Tibial artery (tissue), 4 donors: ENCODE results near the gene OSBPL7.

ENCODE experiments used
- DNase-seq, 2 donors: peaks; one replicate each; pipeline ENCODE4 v3.0.0-alpha.2; 2019
- H3K27ac ChIP-seq, 2 donors: fragments of 200-600 bp; sonication (generic) in 1 of 2; 1 replicate in 1 of 2; 2 replicates in 1 of 2; pipeline ENCODE4 v1.5.1; 2018 to 2019; ENCODE audit warnings: mild to moderate bottlenecking in 1 of 2
- H3K27me3 ChIP-seq, 2 donors: fragments of 200-600 bp; sonication (generic) in 1 of 2; one replicate each; pipeline versions ENCODE4 v1.5.1 to v1.6.0; 2016 to 2019
- H3K36me3 ChIP-seq, 3 donors: fragments of 200-600 bp; sonication (generic) in 2 of 3; one replicate each; pipeline ENCODE4 v1.5.1; 2016 to 2019; ENCODE audit warnings: mild to moderate bottlenecking in 2 of 3
- H3K4me1 ChIP-seq, 4 donors: fragments of 200-600 bp; sonication (generic) in 2 of 4; 1 replicate in 3 of 4; 2 replicates in 1 of 4; pipeline ENCODE4 v1.5.1; 2016 to 2019
- H3K4me3 ChIP-seq, 2 donors: fragments of 200-600 bp; sonication (generic) in 1 of 2; 1 replicate in 1 of 2; 2 replicates in 1 of 2; pipeline ENCODE4 v1.5.1; 2018 to 2019; ENCODE audit warnings: mild to moderate bottlenecking in 2 of 2
- H3K9me3 ChIP-seq, 3 donors: fragments of 200-600 bp; sonication (generic) in 1 of 3; one replicate each; pipeline ENCODE4 v1.5.1; 2016 to 2019
- intact Hi-C: fragments of 100-400 bp; cut with DNase I; formaldehyde crosslinking; loops from one replicate; pipeline ENCODE4 v1.15.0; 2023; ENCODE audit warnings: low total_unique reads
- TF ChIP-seq, protein P1 (sequence below), 2 experiments: fragments of 200-600 bp in 1 of 2; fragments of 450-650 bp in 1 of 2; IDR thresholded peaks; one replicate each; pipeline ENCODE4 v1.5.1; 2017 to 2019; ENCODE audit warnings: antibody characterized with exemption in 2 of 2, mild to moderate bottlenecking in 1 of 2, moderate library complexity in 1 of 2

OSBPL7 gene

DNA sequence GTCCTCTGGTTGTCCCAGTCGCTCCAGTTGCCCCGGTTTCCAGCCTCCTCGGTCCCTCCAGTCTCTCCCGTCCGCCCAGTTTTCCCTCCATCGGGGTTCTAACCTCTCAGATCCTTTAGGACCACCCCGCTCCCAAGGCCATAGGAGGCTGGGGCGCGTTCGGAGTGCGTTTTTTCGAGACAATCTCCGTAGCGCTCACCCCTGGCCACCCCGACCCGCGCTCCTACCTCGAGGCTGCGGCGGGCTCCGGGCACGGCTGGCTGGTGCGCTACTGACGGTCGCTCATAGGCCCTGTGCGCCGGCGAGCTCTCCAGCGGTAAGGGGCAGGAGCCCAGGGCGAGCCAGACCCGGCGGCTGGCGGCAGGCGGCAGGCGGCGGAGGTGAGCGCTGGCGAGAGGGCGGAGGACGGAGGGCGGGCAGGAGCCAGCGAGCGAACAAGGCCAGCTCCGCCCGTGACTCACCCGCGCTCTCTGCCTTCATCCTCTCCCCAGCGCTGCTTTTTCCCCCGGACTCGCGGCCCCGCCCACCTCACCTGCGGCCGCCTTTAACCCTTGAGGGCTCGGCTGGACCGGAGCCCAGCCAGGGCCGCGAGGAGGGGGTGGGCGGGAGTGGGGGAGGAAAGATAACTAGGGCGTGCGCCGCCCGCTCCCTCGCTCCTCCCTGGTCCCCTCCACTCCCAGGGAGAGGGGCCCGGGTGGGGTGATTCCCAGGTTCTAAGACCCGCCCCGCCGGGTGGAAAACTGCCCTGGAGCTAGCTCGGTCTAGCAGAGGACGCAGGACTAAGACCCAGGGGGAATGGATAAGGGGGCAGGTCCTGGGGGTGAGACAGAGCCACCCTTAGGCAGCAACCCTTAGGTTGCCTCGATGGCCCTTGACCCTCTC is 29.3 kb upstream of the OSBPL7 start, which contains the start of gene SP6:
TSS of gene SP6 (minus strand) at position 472 of the 882 bp plus-strand sequence. CDS start 2,734 bp downstream, outside the sequence.
- Histone ChIP-seq H3K4me1 (peaks cover 0 to 29% (median 18%) of the 10 kb centered on the region in 4 donors), H3K4me3 (peak within 1 kb of the TSS in 1 of 2 donors; percentile 36), H3K27ac (no peak within 1 kb of the TSS), H3K27me3 (peaks cover 4 to 100% of the 10 kb centered on the region in 2 donors), H3K36me3 (no peaks in the 10 kb centered on the region), H3K9me3 (no peaks in the 10 kb centered on the region)
- no peak for DNase-seq
- TF ChIP-seq, protein P1, sequence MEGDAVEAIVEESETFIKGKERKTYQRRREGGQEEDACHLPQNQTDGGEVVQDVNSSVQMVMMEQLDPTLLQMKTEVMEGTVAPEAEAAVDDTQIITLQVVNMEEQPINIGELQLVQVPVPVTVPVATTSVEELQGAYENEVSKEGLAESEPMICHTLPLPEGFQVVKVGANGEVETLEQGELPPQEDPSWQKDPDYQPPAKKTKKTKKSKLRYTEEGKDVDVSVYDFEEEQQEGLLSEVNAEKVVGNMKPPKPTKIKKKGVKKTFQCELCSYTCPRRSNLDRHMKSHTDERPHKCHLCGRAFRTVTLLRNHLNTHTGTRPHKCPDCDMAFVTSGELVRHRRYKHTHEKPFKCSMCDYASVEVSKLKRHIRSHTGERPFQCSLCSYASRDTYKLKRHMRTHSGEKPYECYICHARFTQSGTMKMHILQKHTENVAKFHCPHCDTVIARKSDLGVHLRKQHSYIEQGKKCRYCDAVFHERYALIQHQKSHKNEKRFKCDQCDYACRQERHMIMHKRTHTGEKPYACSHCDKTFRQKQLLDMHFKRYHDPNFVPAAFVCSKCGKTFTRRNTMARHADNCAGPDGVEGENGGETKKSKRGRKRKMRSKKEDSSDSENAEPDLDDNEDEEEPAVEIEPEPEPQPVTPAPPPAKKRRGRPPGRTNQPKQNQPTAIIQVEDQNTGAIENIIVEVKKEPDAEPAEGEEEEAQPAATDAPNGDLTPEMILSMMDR (IDR thresholded peaks at IDR 0.05): no peak
- intact Hi-C loops: no loop called here

DNA sequence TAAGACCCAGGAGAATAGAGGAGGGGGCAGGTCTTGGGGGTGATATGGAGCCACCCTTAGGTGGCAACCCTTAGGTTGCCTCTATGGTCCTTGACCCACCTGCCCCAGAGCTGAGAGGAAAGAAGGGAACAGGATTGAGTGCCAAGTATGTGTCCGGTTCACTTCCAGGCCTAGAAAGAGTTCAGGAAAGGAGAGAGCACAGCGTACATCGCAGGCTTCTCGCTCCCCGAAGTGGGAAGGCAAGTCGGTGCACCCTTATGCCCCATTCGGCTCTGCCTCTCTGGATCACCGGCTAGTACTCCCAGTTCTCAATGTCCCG is 28.7 kb upstream of the OSBPL7 start:
- no peak for DNase-seq
- Histone ChIP-seq H3K27me3 (peaks cover 4 to 100% of the 10 kb centered on the region in 2 donors), H3K4me1 (peaks cover 0 to 29% (median 18%) of the 10 kb centered on the region in 4 donors), H3K4me3 (peak overlapping the region in 1 of 2 donors; percentile 36), H3K36me3 (no peaks in the 10 kb centered on the region), H3K27ac (no peak overlapping the region), H3K9me3 (no peaks in the 10 kb centered on the region)
- intact Hi-C loops: no loop called here
- TF ChIP-seq, protein P1 (IDR thresholded peaks at IDR 0.05): no peak

DNA sequence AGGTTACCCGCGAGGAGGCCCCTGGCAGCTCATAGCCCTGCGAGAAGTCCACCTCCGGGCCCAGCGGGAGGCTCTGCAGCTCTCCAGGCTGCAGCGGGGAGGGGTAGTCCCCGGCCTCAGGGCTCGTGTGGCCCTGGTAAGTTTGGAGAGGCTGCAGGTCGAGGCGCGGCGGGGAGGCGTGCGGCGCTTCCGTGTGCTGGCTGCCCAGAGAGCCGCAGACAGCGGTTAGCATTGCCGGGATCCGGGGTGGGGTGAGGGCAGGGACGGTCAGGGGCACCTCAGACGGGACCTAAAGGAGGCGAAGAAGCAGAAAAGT is 26.6 kb upstream of the OSBPL7 start:
- TF ChIP-seq, protein P1 (IDR thresholded peaks at IDR 0.05): no peak
- Histone ChIP-seq H3K27ac (no peak overlapping the region), H3K27me3 (peaks cover 4 to 89% of the 10 kb centered on the region in 2 donors), H3K4me1 (peaks cover 0 to 35% (median 18%) of the 10 kb centered on the region in 4 donors), H3K9me3 (no peaks in the 10 kb centered on the region), H3K4me3 (no peak overlapping the region), H3K36me3 (no peaks in the 10 kb centered on the region)
- intact Hi-C loops: no loop called here
- DNase-seq: no peak

DNA sequence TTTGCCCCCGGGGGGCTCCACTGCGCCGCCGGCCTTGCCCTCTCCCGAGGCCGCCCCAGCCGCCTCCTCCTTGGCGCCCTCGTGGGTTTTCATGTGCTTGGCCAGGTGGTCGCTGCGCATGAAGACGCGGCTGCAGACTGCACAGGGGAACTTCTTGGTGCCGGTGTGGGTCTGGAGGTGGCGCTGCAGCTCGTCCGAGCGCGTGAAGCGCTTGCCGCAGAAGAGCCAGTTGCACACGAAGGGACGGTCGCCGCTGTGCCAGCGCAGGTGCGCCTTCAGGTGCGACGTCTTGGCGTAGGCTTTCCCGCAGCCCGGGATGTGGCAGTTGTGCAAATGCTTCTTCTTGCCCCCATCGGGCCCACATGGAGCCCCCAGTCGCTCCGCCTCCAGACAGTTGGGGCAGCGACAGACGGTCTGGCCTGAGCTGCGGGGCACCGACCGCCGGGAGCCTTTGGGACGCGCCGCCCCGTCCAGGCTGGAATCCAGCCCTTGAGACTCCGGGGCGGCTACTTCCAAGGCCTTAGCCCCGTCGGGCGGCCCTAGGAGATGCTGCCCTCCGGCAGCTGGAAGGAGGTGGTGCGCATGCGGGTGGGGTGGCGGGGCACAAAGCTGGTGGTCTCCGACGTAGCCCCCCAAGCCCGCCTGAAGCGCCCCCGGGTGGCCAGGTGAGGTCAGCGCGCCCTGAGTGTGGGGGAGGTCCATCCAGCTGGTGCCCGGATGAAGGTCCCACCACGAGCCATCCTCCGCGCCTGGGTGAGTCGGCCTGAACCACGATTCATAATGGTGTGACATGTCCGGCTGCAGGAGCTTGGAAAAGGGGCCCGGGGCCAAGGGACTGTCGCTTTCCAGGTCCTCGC is 26.0 kb upstream of the OSBPL7 start:
- TF ChIP-seq, protein P1 (IDR thresholded peaks at IDR 0.05): no peak
- H3K27ac ChIP-seq: no peak overlapping the region
- no peak overlapping the region for H3K4me3 ChIP-seq
- peaks cover 4 to 83% of the 10 kb centered on the region in 2 donors for H3K27me3 ChIP-seq
- peaks cover 0 to 39% (median 18%) of the 10 kb centered on the region in 4 donors for H3K4me1 ChIP-seq
- no peaks in the 10 kb centered on the region for H3K9me3 ChIP-seq
- no peak for DNase-seq
- intact Hi-C loops: no loop called here
- H3K36me3 ChIP-seq: no peaks in the 10 kb centered on the region

DNA sequence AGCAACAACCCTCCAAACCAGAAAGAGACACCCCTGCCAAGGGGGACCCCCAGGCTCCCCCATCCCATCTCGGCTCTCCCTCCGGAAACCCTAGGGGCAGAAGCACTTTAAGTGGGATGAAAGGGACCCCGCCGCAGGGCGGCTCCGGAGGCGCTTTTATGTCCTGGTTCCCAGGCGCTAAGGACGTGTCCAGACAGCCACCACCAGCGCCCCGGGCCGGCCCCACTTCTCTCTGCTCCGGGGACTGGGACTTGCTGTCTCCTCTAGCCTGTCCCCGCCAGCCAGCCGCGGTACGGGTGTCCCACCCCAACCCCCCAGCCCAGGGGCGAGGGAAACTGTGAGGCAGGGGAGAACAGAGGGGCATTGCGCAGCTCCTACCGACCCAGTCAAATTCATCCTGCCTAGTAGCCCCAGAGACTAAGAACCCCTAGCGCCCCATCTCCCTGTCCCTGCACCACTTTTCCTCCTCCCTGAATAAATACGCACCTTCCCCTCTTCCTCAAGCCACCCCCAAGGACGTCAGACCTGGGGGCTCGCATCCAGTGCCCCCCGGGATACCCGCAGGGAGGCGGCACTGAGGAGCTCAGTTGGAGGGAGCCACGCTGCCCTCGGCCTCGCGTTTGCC is 25.2 kb upstream of the OSBPL7 start:
- Histone ChIP-seq H3K9me3 (no peaks in the 10 kb centered on the region), H3K4me1 (peaks cover 0 to 39% (median 18%) of the 10 kb centered on the region in 4 donors), H3K4me3 (no peak overlapping the region), H3K36me3 (no peaks in the 10 kb centered on the region), H3K27ac (no peak overlapping the region), H3K27me3 (peaks cover under 1 to 75% of the 10 kb centered on the region in 2 donors)
- intact Hi-C loops: no loop called here
- no peak for DNase-seq
- TF ChIP-seq, protein P1 (IDR thresholded peaks at IDR 0.05): no peak
